ENCODE measurements around the gene CPNE1. TPM values are rescaled to one million over a fixed set of nuclear protein-coding genes. Genes with fewer than 3 reads are reported as not detected.
A peak's percentile ranks its signal among the peaks of the same experiment; 100 is the strongest.

Gene CPNE1
- total RNA-seq, 1 experiment from 2014 or later, result 505 TPM

DNA sequence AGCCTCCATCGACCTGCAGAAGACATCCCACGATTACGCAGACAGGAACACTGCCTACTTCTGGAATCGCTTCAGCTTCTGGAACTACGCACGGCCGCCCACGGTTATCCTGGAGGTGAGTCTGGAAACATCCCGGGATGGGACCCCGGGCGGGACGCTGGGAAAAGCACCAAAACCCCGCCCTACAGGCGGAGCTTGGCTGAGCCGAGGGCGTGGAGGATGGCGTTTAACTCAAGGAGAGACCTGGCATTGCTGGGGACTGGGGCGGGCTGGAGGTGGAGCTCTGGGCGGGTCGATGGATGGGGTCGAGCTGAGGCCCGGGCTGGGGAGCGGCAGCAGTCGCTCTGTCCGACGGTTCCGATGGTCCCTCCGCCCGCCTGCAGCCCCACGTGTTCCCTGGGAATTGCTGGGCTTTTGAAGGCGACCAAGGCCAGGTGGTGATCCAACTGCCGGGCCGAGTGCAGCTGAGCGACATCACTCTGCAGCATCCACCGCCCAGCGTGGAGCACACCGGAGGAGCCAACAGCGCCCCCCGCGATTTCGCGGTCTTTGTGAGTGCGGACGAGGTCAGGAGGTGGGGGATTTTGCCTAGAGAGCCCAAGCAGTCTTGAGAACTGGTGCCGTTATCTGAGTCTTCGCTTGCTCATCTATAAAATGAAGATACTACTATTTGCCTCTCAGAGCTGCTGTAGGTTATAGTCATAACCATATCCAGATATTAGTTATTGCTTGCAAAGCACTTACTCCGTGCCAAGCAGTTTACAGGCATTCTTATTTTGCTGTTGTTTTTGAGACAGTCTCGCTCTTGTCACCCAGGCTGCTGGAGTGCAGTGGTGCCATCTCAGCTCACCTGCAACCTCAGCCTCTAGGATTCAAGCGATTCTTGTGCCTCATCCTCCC is 45.3 kb downstream of the CPNE1 start:
- CTCF ChIA-PET, result interaction anchor here (0.6 to 2.8 kb wide), 24 partner anchors 10 to 265 kb away, joined by 3 to 11 read pairs (median 4); partner anchors contain the start of genes CPNE1, RBM12 and RBM39
- peaks cover 88% of the 10 kb centered on the region for H3K36me3 Mint-ChIP-seq (ENCODE audit: insufficient read depth, unreplicated experiment)
- H3K9me3 Mint-ChIP-seq (ENCODE audit: low read depth, unreplicated experiment), result no peaks in the 10 kb centered on the region
- H3K4me3 Mint-ChIP-seq (ENCODE audit: low read depth, unreplicated experiment), result peak overlapping the region; percentile 94
- TF ChIP-seq, protein P1, sequence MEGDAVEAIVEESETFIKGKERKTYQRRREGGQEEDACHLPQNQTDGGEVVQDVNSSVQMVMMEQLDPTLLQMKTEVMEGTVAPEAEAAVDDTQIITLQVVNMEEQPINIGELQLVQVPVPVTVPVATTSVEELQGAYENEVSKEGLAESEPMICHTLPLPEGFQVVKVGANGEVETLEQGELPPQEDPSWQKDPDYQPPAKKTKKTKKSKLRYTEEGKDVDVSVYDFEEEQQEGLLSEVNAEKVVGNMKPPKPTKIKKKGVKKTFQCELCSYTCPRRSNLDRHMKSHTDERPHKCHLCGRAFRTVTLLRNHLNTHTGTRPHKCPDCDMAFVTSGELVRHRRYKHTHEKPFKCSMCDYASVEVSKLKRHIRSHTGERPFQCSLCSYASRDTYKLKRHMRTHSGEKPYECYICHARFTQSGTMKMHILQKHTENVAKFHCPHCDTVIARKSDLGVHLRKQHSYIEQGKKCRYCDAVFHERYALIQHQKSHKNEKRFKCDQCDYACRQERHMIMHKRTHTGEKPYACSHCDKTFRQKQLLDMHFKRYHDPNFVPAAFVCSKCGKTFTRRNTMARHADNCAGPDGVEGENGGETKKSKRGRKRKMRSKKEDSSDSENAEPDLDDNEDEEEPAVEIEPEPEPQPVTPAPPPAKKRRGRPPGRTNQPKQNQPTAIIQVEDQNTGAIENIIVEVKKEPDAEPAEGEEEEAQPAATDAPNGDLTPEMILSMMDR (IDR thresholded peaks at IDR 0.05; ENCODE audit: unreplicated experiment), result peak; percentile 60
- BruUV-seq (replicated peaks), result no TSS peak
- intact Hi-C loops (cut with micrococcal nuclease; ENCODE audit: unreplicated experiment), result loop anchor here (2.0 to 5.0 kb wide), 4 partner anchors 43 to 263 kb away; partner anchors contain the start of genes CPNE1 and RBM12
- H3K4me1 Mint-ChIP-seq (ENCODE audit: low read depth, unreplicated experiment), result peaks cover 45% of the 10 kb centered on the region
- H3K27me3 Mint-ChIP-seq (ENCODE audit: unreplicated experiment), result no peaks in the 10 kb centered on the region
- H3K27ac Mint-ChIP-seq (ENCODE audit: unreplicated experiment), result peak overlapping the region; percentile 100
- DNase-seq, result peak; percentile 96

DNA sequence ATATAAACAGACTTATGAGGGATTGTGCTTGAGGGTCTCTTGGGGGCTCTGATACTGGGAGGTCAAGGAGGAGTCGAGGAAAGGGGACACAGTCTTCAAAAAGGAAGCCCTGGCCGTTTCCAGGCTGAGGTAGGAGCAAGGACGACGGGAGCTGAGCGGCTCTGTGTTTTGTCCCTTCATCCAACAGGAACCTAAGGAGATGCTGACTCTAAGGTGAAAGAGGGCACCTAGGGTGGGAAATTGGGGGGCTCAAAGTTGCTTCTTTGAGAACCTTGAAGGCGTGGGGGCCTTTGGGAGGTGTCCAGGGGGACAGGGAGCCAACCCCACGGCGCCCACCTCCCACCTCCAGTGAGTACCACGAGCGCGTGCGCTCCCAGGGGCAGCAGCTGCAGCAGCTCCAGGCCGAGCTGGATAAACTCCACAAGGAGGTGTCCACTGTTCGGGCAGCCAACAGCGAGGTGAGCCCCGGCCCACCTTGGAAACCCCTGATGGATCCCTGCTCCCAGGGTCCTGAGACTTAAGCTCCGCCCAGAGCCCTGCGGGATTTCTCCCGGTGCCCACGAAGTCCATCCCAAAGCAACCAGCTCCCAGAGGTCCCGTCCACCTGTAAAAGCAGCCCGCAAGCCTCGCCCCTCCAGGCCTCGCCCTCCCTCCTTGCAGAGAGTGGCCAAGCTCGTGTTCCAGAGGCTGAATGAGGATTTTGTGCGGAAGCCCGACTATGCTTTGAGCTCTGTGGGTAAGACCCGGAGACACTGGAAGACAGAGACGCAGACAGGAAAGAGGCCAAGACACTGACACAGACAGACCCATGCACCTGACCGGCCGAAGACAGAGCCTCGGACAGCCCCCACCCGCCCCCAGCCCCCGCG is 46.2 kb downstream of the CPNE1 start:
- no peaks in the 10 kb centered on the region for H3K27me3 Mint-ChIP-seq (ENCODE audit: unreplicated experiment)
- peaks cover 90% of the 10 kb centered on the region for H3K36me3 Mint-ChIP-seq (ENCODE audit: insufficient read depth, unreplicated experiment)
- no peaks in the 10 kb centered on the region for H3K9me3 Mint-ChIP-seq (ENCODE audit: low read depth, unreplicated experiment)
- TF ChIP-seq, protein P1 (IDR thresholded peaks at IDR 0.05; ENCODE audit: unreplicated experiment), result no peak
- H3K4me3 Mint-ChIP-seq (ENCODE audit: low read depth, unreplicated experiment), result peak overlapping the region; percentile 94
- intact Hi-C loops (cut with micrococcal nuclease; ENCODE audit: unreplicated experiment), result loop anchor here (2.0 to 5.0 kb wide), 4 partner anchors 44 to 264 kb away; partner anchors contain the start of genes CPNE1 and RBM12
- H3K4me1 Mint-ChIP-seq (ENCODE audit: low read depth, unreplicated experiment), result peaks cover 49% of the 10 kb centered on the region
- BruUV-seq (replicated peaks), result no TSS peak
- H3K27ac Mint-ChIP-seq (ENCODE audit: unreplicated experiment), result peak overlapping the region; percentile 100
- CTCF ChIA-PET, result interaction anchor here (0.6 to 2.8 kb wide), 21 partner anchors 9 to 265 kb away, joined by 3 to 11 read pairs (median 4); partner anchors contain the start of genes CPNE1, RBM12 and RBM39
- DNase-seq, result peak; percentile 54

DNA sequence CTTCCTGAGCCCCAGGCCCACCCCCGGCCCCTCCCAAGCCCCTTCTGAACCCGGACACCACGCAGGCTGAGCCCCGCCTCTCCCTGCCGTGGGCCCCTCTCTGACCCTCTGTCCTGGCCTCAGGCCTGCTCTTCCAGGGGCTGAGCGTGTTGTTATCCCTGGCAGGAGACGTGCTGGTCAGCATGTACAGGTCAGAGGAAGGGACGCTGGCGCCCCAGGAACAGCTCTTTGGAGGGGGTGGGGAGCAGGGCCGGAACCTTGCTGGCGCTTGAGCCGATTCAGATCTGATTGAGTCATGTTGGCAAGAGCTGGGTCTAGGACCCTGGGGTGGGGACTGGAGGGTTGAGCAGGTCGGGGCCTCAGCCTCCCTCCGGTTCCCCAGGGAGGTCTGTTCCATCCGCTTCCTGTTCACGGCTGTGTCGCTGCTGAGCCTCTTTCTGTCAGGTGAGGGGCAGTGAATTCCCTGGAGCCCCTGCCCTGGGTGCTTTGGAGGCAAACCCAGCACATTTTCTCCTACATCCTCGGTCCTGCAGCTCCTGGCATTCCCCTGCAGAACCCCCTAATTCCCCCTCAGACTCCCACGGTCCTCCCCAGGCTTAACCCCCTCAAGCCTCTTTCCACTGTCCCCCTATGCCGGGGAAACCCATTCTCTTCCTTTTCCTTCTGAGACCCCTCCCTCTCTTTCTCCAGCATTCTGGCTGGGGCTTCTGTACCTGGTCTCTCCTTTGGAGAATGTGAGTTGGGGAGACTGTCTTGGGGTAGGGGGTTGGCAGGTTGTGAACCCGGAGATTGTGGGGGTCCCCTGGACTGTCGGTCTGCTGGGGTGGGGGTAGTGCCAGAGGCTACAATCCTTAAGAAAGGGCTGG is 47.1 kb downstream of the CPNE1 start:
- DNase-seq, result peak; percentile 83
- TF ChIP-seq, protein P1 (IDR thresholded peaks at IDR 0.05; ENCODE audit: unreplicated experiment), result peak; percentile 74
- Mint-ChIP-seq H3K36me3 (ENCODE audit: insufficient read depth, unreplicated experiment) (peaks cover 83% of the 10 kb centered on the region), H3K4me3 (ENCODE audit: low read depth, unreplicated experiment) (peak overlapping the region; percentile 94), H3K9me3 (ENCODE audit: low read depth, unreplicated experiment) (no peaks in the 10 kb centered on the region), H3K27ac (ENCODE audit: unreplicated experiment) (peak overlapping the region; percentile 100), H3K27me3 (ENCODE audit: unreplicated experiment) (no peaks in the 10 kb centered on the region), H3K4me1 (ENCODE audit: low read depth, unreplicated experiment) (peaks cover 49% of the 10 kb centered on the region)
- BruUV-seq (replicated peaks), result no TSS peak
- intact Hi-C loops (cut with micrococcal nuclease; ENCODE audit: unreplicated experiment), result loop anchor here (2.0 to 5.0 kb wide), 4 partner anchors 45 to 265 kb away; partner anchors contain the start of genes CPNE1 and RBM12
- CTCF ChIA-PET, result interaction anchor here (0.5 to 2.8 kb wide), 15 partner anchors 12 to 521 kb away, joined by 3 to 9 read pairs (median 3); partner anchors contain the start of genes CPNE1, ERGIC3, NFS1 and RBM12

Measured in Calu3 (cell line).